T-cell (primary cell): ENCODE data around the gene SDHA. TPM values are rescaled to one million over a fixed set of nuclear protein-coding genes. Genes with fewer than 3 reads are reported as not detected.
"Not testable (repeated sequence)": the region's sequence is repeated elsewhere in the genome, so short reads cannot be mapped to it uniquely, and the experiment has no call there.

Experiments used
- ATAC-seq, 4 experiments: fragments of 200-7000 bp in 3 of 4; fragments of 150-1000 bp in 1 of 4; cut with Tn5 transposase; replicated peaks in 1 of 4; 1 replicate in 3 of 4; 2 replicates in 1 of 4; pipeline ENCODE4 v1.10.0; 2021; ENCODE audit warnings: moderate library complexity in 3 of 4, mild to moderate bottlenecking in 2 of 4, moderate number of reproducible peaks in 1 of 4
- CTCF ChIA-PET, 2 donors: fragments of 300-600 bp; sonication (Branson Sonifier 250); formaldehyde crosslinking; loops; one replicate each; lab custom pipeline; 2022; ENCODE audit warnings: antibody characterized with exemption in 2 of 2; lab: Charles Lee
- POLR2A ChIA-PET, 2 donors: fragments of 300-600 bp; sonication (Branson Sonifier 250); formaldehyde crosslinking; loops; one replicate each; lab custom pipeline; 2022; ENCODE audit warnings: antibody characterized with exemption in 2 of 2; lab: Charles Lee
- DNase-seq, 35 experiments: peaks; one replicate each; pipeline versions ENCODE4 v3.0.0 to v3.0.0-alpha.2; 2013 to 2023
- H3K27ac ChIP-seq: one replicate; pipeline ENCODE4 v1.5.1; 2013; ENCODE audit warnings: low read length
- H3K27me3 ChIP-seq, 2 experiments: replicated peaks in 1 of 2; 1 replicate in 1 of 2; 2 replicates in 1 of 2; pipeline versions ENCODE4 v1.6.1 to v1.7.0; 2013; ENCODE audit warnings: low read length in 1 of 2, mixed read lengths in 1 of 2; ENCODE audit not compliant: control insufficient read depth in 2 of 2, insufficient read depth in 2 of 2; ENCODE audit errors: extremely low read depth in 1 of 2
- H3K36me3 ChIP-seq, 2 donors: 1 replicate in 1 of 2; 2 replicates in 1 of 2; pipeline versions ENCODE4 v1.6.1 to v1.7.0; 2013; ENCODE audit warnings: low read length in 1 of 2; ENCODE audit not compliant: control insufficient read depth in 2 of 2, insufficient read depth in 1 of 2; ENCODE audit errors: extremely low read depth in 1 of 2
- H3K4me1 ChIP-seq, 2 experiments: 1 replicate in 1 of 2; 2 replicates in 1 of 2; pipeline versions ENCODE4 v1.6.1 to v1.7.0; 2013; ENCODE audit warnings: low read length in 2 of 2, mixed read lengths in 1 of 2; ENCODE audit not compliant: insufficient read depth in 2 of 2, control insufficient read depth in 1 of 2; ENCODE audit errors: extremely low read depth in 1 of 2
- H3K4me3 ChIP-seq, 2 donors: 1 replicate in 1 of 2; 2 replicates in 1 of 2; pipeline versions ENCODE4 v1.5.1 to v1.7.0; 2013; ENCODE audit warnings: mild to moderate bottlenecking in 2 of 2, low read length in 1 of 2, moderate library complexity in 1 of 2; ENCODE audit not compliant: control insufficient read depth in 1 of 2; ENCODE audit errors: extremely low read depth in 1 of 2
- H3K9me3 ChIP-seq: 2 replicates; pipeline ENCODE4 v1.7.0; 2013
- H3K27ac Mint-ChIP-seq, 2 donors: one replicate each; pipeline ENCODE4 v1.8.0; 2020 to 2021; ENCODE audit warnings: mild to moderate bottlenecking in 2 of 2, mixed read lengths in 2 of 2
- H3K27me3 Mint-ChIP-seq, 2 donors: one replicate each; pipeline ENCODE4 v1.8.0; 2021 to 2022; ENCODE audit warnings: mixed read lengths in 2 of 2
- H3K36me3 Mint-ChIP-seq: one replicate; pipeline ENCODE4 v1.8.0; 2021; ENCODE audit warnings: mixed read lengths
- H3K4me1 Mint-ChIP-seq, 3 donors: one replicate each; pipeline ENCODE4 v1.8.0; 2020 to 2022; ENCODE audit warnings: mixed read lengths in 3 of 3, mild to moderate bottlenecking in 1 of 3
- H3K4me3 Mint-ChIP-seq, 3 donors: one replicate each; pipeline ENCODE4 v1.8.0; 2020 to 2022; ENCODE audit warnings: mild to moderate bottlenecking in 3 of 3, mixed read lengths in 3 of 3, moderate library complexity in 3 of 3
- H3K9me3 Mint-ChIP-seq, 3 donors: one replicate each; pipeline ENCODE4 v1.8.0; 2020 to 2022; ENCODE audit warnings: mixed read lengths in 3 of 3
- WGBS: methylation state at CpG from one replicate; pipeline ENCODE4 v1.1.5; 2013; ENCODE audit warnings: missing lambda C conversion rate; ENCODE audit not compliant: insufficient coverage; 5-methylcytosine and 5-hydroxymethylcytosine counted together
- total RNA-seq, 35 experiments: library from RNA in 6 of 35; stranded (reverse) in 6 of 35; fragments of 120-200 nt in 1 of 35; gene quantifications; one replicate each; pipeline versions ENCODE4 v1.2.1 to v1.2.4 and lab custom pipeline; 2013 to 2026

The SDHA gene
- total RNA-seq, 5 donors from 2014 or later (not counting 1 experiment from before 2014, with no cell fraction given), result 122 to 209 (median 140) TPM

DNA sequence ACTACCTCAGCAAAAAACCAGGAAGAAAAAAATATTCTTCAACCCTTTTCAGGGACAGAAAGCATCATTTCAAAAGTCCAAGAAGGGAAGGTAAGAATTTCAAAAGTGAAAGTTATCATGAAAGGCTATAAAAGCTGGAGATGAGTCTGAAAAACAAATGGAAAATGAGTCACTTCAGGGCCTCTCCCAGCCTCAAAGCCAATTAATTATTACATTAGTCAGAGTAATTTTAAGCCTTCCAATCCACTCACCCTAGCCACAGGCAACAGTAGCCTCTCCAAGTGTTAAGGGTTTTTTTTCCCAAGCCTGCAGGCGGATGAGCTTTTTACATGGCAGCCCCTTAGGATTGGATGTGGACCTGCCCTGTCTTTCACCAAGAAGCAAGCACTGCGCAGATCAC is 2.9 kb upstream of the SDHA start:
- H3K36me3 ChIP-seq, H3K27ac Mint-ChIP-seq, H3K27me3 Mint-ChIP-seq, H3K4me3 ChIP-seq, H3K27me3 ChIP-seq, H3K9me3 ChIP-seq, POLR2A ChIA-PET, ATAC-seq, DNase-seq, H3K27ac ChIP-seq, H3K9me3 Mint-ChIP-seq, CTCF ChIA-PET: not testable (repeated sequence)
- WGBS, result no CpG with 5 or more reads among the region's 2 CpGs
- Mint-ChIP-seq H3K36me3 (peaks cover 20% of the 10 kb centered on the region), H3K4me1 (peaks cover 33 to 42% (median 38%) of the 10 kb centered on the region in 3 donors), H3K4me3 (peak overlapping the region; percentile 34 to 49 (median 41))
- H3K4me1 ChIP-seq, result peaks cover 3 to 11% of the 10 kb centered on the region in 2 experiments

- H3K4me3 ChIP-seq, H3K27ac ChIP-seq, H3K36me3 ChIP-seq, DNase-seq, POLR2A ChIA-PET, H3K9me3 ChIP-seq, H3K27me3 ChIP-seq, H3K27me3 Mint-ChIP-seq, CTCF ChIA-PET, H3K27ac Mint-ChIP-seq, ATAC-seq, H3K9me3 Mint-ChIP-seq: not testable (repeated sequence)
- Mint-ChIP-seq H3K36me3 (peaks cover 17% of the 10 kb centered on the region), H3K4me3 (peak overlapping the region in 1 of 3 donors; percentile 49), H3K4me1 (peaks cover 36 to 47% (median 43%) of the 10 kb centered on the region in 3 donors)
- peaks cover 4 to 18% of the 10 kb centered on the region in 2 experiments for H3K4me1 ChIP-seq
- WGBS, result no CpG with 5 or more reads among the region's 10 CpGs
These were observed 2.0 kb upstream of the SDHA start for GRCh38 chr5:216076-216475.

DNA sequence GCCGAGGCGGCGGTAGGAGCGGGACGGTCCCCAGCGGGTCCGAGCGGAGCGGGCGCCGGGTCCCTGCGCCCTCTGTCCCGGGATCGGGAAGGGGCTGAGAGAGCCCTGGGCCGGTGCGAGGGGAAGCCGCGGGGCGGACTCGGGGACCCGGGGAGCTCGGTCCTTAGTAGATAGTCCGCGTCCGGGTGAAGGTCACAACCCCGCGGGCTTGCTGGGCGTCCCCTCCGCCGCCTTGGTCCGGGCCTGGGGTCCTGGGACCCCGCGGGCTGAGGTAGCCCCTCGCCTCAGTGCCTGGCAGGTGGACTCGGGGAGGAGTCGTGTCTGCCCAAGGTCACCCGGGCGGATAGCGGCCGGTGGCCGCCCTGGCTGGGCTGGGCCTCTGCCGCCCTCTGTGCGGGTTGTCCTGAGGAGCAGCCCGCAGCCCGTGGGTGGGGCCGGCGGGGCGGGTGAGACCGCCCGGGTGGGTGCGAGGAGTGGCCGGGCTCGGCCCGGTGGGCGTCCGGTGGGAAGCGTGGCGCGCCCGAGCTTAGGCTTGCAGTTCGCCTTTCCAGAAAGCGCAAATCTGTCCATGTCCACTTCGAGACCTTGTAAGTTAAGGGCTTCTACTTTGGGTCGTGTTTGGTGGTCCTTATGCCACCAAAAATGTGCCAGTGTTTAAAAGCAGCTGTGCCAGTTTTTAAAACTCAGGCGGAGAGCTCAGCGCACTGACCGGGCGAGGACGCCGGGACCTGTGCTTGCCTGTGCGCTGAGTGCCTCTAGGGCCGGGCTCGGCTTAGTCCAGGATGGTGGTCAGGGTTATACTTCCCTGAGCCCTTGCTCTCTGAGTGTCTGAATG is 554 bp downstream of the SDHA start:
- H3K4me1 ChIP-seq, result peaks cover 4 to 28% of the 10 kb centered on the region in 2 experiments
- H3K27me3 Mint-ChIP-seq, result no peaks in the 10 kb centered on the region
- H3K9me3 ChIP-seq, result no peaks in the 10 kb centered on the region
- POLR2A ChIA-PET, result interaction anchor here in 1 of 2 donors (0.7 to 1.0 kb wide), 3 partner anchors 30 to 1162 kb away, joined by 3 read pairs; no protein-coding TSS in a partner anchor
- H3K9me3 Mint-ChIP-seq, result no peaks in the 10 kb centered on the region
- H3K4me3 Mint-ChIP-seq, result peak overlapping the region; percentile 88 to 94 (median 93)
- H3K36me3 Mint-ChIP-seq, result peaks cover 22% of the 10 kb centered on the region
- ATAC-seq, result peak; percentile 12 to 25 (median 20)
- H3K4me1 Mint-ChIP-seq, result peaks cover 55 to 68% (median 62%) of the 10 kb centered on the region in 3 donors
- H3K27me3 ChIP-seq, result no peaks in the 10 kb centered on the region
- peak overlapping the region; percentile 91 to 94 for H3K27ac Mint-ChIP-seq
- peaks cover 0 to 7% of the 10 kb centered on the region in 2 donors for H3K36me3 ChIP-seq
- peak overlapping the region; percentile 80 for H3K27ac ChIP-seq
- H3K4me3 ChIP-seq, result peak overlapping the region; percentile 77 to 95
- DNase-seq, result peak in 11 of 35 experiments; percentile 3 to 37 (median 7)
- CTCF ChIA-PET, result interaction anchor here in 1 of 2 donors (0.6 to 1.5 kb wide), 3 partner anchors 26 to 30 kb away, joined by 3 to 9 read pairs (median 4); no protein-coding TSS in a partner anchor
- WGBS, result under 1% methylated on average over 73 of the region's 73 CpGs

- WGBS, result 0% methylated on average over 7 of the region's 9 CpGs
- ChIA-PET POLR2A (no interaction called here), CTCF (interaction anchor here in 1 of 2 donors (0.7 to 1.5 kb wide), 2 partner anchors 31 to 51 kb away, joined by 3 to 9 read pairs; no protein-coding TSS in a partner anchor)
- peak overlapping the region; percentile 71 for H3K27ac ChIP-seq
- H3K36me3 ChIP-seq, result peaks cover 0 to 8% of the 10 kb centered on the region in 2 donors
- Mint-ChIP-seq H3K9me3 (no peaks in the 10 kb centered on the region), H3K4me1 (peaks cover 48 to 60% (median 54%) of the 10 kb centered on the region in 3 donors), H3K4me3 (peak overlapping the region; percentile 88 to 94 (median 93)), H3K27me3 (no peaks in the 10 kb centered on the region), H3K27ac (peak overlapping the region; percentile 91 to 94), H3K36me3 (peaks cover 14% of the 10 kb centered on the region)
- no peaks in the 10 kb centered on the region for H3K9me3 ChIP-seq
- ATAC-seq (peak in 2 of 4 experiments; percentile 21), DNase-seq (peak in 11 of 35 experiments; percentile 1 to 52 (median 20))
- peaks cover 4 to 25% of the 10 kb centered on the region in 2 experiments for H3K4me1 ChIP-seq
- peak overlapping the region; percentile 77 to 95 for H3K4me3 ChIP-seq
- no peaks in the 10 kb centered on the region for H3K27me3 ChIP-seq
These were observed 1.3 kb downstream of the SDHA start for GRCh38 chr5:219460-219863.

GRCh38 chr5:219991-220390 is 1.9 kb downstream of the SDHA start:
- Mint-ChIP-seq H3K27me3 (no peaks in the 10 kb centered on the region), H3K9me3 (no peaks in the 10 kb centered on the region), H3K4me1 (peaks cover 44 to 59% (median 49%) of the 10 kb centered on the region in 3 donors), H3K36me3 (peaks cover 17% of the 10 kb centered on the region), H3K27ac (peak overlapping the region; percentile 91 to 94), H3K4me3 (peak overlapping the region; percentile 88 to 94 (median 93))
- Histone ChIP-seq H3K36me3 (peaks cover 2 to 13% of the 10 kb centered on the region in 2 donors), H3K4me3 (peak overlapping the region; percentile 77 to 95), H3K4me1 (peaks cover 4 to 22% of the 10 kb centered on the region in 2 experiments), H3K27me3 (no peaks in the 10 kb centered on the region), H3K27ac (peak overlapping the region; percentile 71), H3K9me3 (no peaks in the 10 kb centered on the region)
- ATAC-seq, result peak in 2 of 4 experiments; percentile 10 to 17
- ChIA-PET CTCF (interaction anchor here in 1 of 2 donors (0.7 to 1.5 kb wide), 2 partner anchors 32 to 51 kb away, joined by 3 to 9 read pairs; no protein-coding TSS in a partner anchor), POLR2A (no interaction called here)
- DNase-seq, result peak in 1 of 35 experiments; percentile 56
- WGBS, result 0% methylated on average over 1 of the region's 4 CpGs

DNA sequence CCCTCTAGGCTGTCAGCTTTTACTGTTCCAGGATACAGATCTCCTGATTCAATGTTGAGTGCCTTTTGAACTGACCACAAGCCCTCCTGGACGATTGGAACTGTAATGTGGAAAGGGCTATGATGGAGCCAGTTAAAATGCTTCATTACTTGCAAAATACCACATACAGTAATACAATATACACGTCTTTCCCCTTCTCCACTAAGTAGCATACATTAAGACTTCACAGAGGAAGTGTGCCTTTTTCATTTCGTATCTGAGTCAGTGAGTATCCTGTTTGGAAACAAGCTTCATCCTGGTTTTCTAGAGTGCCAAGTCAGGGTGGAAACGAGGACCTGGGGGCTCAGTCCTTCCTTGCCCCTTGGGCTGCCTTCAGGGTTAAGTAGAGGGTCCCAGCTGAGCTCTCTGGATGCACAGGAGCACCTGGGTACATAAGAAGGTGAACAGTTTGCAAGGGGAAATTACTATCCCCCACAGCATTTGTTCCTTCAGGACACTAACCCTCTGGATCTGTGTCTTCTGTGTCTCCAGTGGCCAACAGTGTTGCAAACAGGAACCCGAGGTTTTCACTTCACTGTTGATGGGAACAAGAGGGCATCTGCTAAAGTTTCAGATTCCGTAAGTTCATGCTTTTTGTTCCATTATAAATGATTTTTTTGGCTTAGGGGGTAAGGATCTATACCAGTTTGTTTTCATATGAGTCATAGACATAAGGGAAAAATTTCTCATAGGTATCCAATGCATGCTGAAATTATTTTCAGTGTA is 5.0 kb downstream of the SDHA start:
- H3K27me3 Mint-ChIP-seq, H3K9me3 ChIP-seq, ATAC-seq, CTCF ChIA-PET, DNase-seq, POLR2A ChIA-PET, H3K27ac ChIP-seq, H3K27ac Mint-ChIP-seq, H3K27me3 ChIP-seq, H3K9me3 Mint-ChIP-seq, H3K4me3 ChIP-seq: not testable (repeated sequence)
- 39% methylated on average over 2 of the region's 6 CpGs for WGBS
- H3K36me3 ChIP-seq, result peaks cover 14 to 39% of the 10 kb centered on the region in 2 donors
- Mint-ChIP-seq H3K4me3 (peak overlapping the region in 1 of 3 donors; percentile 10), H3K4me1 (peaks cover 30 to 46% (median 35%) of the 10 kb centered on the region in 3 donors), H3K36me3 (peaks cover 30% of the 10 kb centered on the region)
- H3K4me1 ChIP-seq, result peaks cover 2 to 17% of the 10 kb centered on the region in 2 experiments
